Hepatocyte (in vitro differentiated cells): ENCODE data around the gene REV1. TPM values are rescaled to one million over a fixed set of nuclear protein-coding genes. Genes with fewer than 3 reads are reported as not detected.

Experiments used
- DNase-seq: peaks from one replicate; pipeline ENCODE4 v3.0.0-alpha.2; 2016; ENCODE audit warnings: low spot score
- H2AFZ ChIP-seq: fragments of 200-600 bp; sonication (generic); 2 replicates; pipeline ENCODE4 v1.6.0; 2016; ENCODE audit warnings: antibody characterized with exemption, mild to moderate bottlenecking
- H3K27ac ChIP-seq: fragments of 200-600 bp; sonication (generic); 2 replicates; pipeline ENCODE4 v1.5.1; 2016; ENCODE audit warnings: mild to moderate bottlenecking
- H3K27me3 ChIP-seq: fragments of 200-600 bp; sonication (generic); 2 replicates; pipeline ENCODE4 v1.6.1; 2016
- H3K36me3 ChIP-seq: fragments of 200-600 bp; sonication (generic); replicated peaks from 2 replicates; pipeline ENCODE4 v1.5.1; 2016; ENCODE audit warnings: low read depth; ENCODE audit not compliant: insufficient read depth
- H3K4me1 ChIP-seq: fragments of 200-600 bp; sonication (generic); 2 replicates; pipeline ENCODE4 v1.5.1; 2016; ENCODE audit warnings: mild to moderate bottlenecking, moderate library complexity; ENCODE audit not compliant: insufficient read depth
- H3K4me2 ChIP-seq: fragments of 200-600 bp; sonication (generic); 2 replicates; pipeline ENCODE4 v1.6.0; 2016
- H3K4me3 ChIP-seq: fragments of 200-600 bp; sonication (generic); 2 replicates; pipeline ENCODE4 v1.5.1; 2016; ENCODE audit warnings: mild to moderate bottlenecking
- H3K79me2 ChIP-seq: fragments of 200-600 bp; sonication (generic); 2 replicates; pipeline ENCODE4 v1.6.0; 2017; ENCODE audit warnings: mild to moderate bottlenecking
- H3K9me2 ChIP-seq: fragments of 200-600 bp; sonication (generic); replicated peaks from 2 replicates; pipeline ENCODE4 v1.6.0; 2017; ENCODE audit warnings: mild to moderate bottlenecking; ENCODE audit not compliant: insufficient read depth
- H3K9me3 ChIP-seq: fragments of 200-600 bp; sonication (generic); 2 replicates; pipeline ENCODE4 v1.5.1; 2016; ENCODE audit warnings: low read depth, mild to moderate bottlenecking
- H4K20me1 ChIP-seq: fragments of 200-600 bp; sonication (generic); 2 replicates; pipeline ENCODE4 v1.6.0; 2016; ENCODE audit warnings: mild to moderate bottlenecking; ENCODE audit not compliant: insufficient read depth, poor library complexity, severe bottlenecking
- EZH2 ChIP-seq: fragments of 200-600 bp; sonication (generic); IDR thresholded peaks from 2 replicates; pipeline ENCODE4 v1.6.1; 2016; ENCODE audit warnings: antibody characterized with exemption, mild to moderate bottlenecking, borderline replicate concordance
- EZH2phosphoT487 ChIP-seq: fragments of 200-600 bp; sonication (generic); IDR thresholded peaks from one replicate; pipeline ENCODE4 v1.6.1; 2018; ENCODE audit warnings: antibody characterized with exemption, mild to moderate bottlenecking, low read depth, moderate library complexity; ENCODE audit not compliant: unreplicated experiment, severe bottlenecking
- WGBS: methylation state at CpG from one replicate; pipeline ENCODE4 v1.1.6; 2016; ENCODE audit warnings: low lambda C conversion rate; ENCODE audit errors: missing lambda C conversion rate; 5-methylcytosine and 5-hydroxymethylcytosine counted together
- polyA plus RNA-seq: library from polyadenylated mRNA; unstranded; fragments of >200 nt; fragmentation: Nextera tagmentation; extraction: Ambion mirVana; gene quantifications from 2 replicates; pipeline ENCODE4 v1.2.1, GENCODE V29; 2016
- total RNA-seq: library from RNA; depleted of rRNA; stranded (reverse); fragments of >200 nt; gene quantifications from 2 replicates; pipeline ENCODE4 v1.2.3, GENCODE V29; 2014
- TF ChIP-seq, protein P1 (sequence below): fragments of 200-600 bp; sonication (generic); IDR thresholded peaks from 2 replicates; pipeline ENCODE4 v1.5.1; 2016; ENCODE audit warnings: antibody characterized with exemption, mild to moderate bottlenecking; ENCODE audit not compliant: poor library complexity

Gene REV1
- total and polyA plus RNA-seq, 2 experiments from 2014 or later = 25.9 to 31.2 TPM

DNA sequence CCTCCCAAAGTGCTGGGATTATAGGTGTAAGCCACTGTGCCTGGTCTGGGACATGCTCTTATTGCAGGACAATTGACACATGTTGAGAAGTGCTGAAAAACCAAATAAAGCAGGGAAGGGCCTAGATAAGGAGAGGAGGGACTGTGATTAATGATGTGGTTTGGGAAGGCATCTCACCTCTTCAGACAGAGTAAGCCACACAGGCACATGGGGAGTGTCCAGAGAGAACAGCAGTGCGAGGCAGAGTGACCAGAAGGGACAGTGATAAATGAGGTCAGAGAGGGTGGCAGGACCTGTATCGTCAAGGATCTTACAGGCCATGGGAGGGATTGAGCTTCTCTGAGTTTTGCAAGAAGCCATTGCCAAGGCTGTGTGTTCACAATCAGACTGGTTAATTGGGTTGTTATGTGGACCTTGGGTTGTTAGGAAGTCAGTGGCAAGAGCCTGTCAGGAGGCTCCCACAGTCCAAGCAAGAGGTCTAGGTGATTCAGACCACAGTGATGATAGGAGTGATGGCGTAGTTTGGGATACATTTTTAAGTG lies 94.2 kb downstream of the REV1 start:
- no peaks in the 10 kb centered on the region for H3K9me3 ChIP-seq
- H3K4me3 ChIP-seq = no peak overlapping the region
- H2AFZ ChIP-seq = no peak overlapping the region
- TF ChIP-seq, protein P1, sequence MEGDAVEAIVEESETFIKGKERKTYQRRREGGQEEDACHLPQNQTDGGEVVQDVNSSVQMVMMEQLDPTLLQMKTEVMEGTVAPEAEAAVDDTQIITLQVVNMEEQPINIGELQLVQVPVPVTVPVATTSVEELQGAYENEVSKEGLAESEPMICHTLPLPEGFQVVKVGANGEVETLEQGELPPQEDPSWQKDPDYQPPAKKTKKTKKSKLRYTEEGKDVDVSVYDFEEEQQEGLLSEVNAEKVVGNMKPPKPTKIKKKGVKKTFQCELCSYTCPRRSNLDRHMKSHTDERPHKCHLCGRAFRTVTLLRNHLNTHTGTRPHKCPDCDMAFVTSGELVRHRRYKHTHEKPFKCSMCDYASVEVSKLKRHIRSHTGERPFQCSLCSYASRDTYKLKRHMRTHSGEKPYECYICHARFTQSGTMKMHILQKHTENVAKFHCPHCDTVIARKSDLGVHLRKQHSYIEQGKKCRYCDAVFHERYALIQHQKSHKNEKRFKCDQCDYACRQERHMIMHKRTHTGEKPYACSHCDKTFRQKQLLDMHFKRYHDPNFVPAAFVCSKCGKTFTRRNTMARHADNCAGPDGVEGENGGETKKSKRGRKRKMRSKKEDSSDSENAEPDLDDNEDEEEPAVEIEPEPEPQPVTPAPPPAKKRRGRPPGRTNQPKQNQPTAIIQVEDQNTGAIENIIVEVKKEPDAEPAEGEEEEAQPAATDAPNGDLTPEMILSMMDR = no peak
- TF ChIP-seq EZH2phosphoT487 = no peak
- no peak for TF ChIP-seq EZH2
- no peaks in the 10 kb centered on the region for H3K27me3 ChIP-seq
- H3K4me2 ChIP-seq = no peak overlapping the region
- no peak for DNase-seq
- no peak overlapping the region for H3K27ac ChIP-seq
- 89% methylated on average over 3 of the region's 3 CpGs for WGBS
- no peaks in the 10 kb centered on the region for H3K79me2 ChIP-seq
- H3K4me1 ChIP-seq = no peaks in the 10 kb centered on the region
- no peaks in the 10 kb centered on the region for H3K36me3 ChIP-seq
- no peaks in the 10 kb centered on the region for H3K9me2 ChIP-seq
- no peaks in the 10 kb centered on the region for H4K20me1 ChIP-seq

- no peak overlapping the region for H3K27ac ChIP-seq
- WGBS = 87% methylated on average over 3 of the region's 3 CpGs
- no peaks in the 10 kb centered on the region for H3K4me1 ChIP-seq
- no peak overlapping the region for H3K4me3 ChIP-seq
- H3K79me2 ChIP-seq = peaks cover 3% of the 10 kb centered on the region
- TF ChIP-seq EZH2phosphoT487 = no peak
- no peak for TF ChIP-seq EZH2
- TF ChIP-seq, protein P1 = no peak
- H3K36me3 ChIP-seq = no peaks in the 10 kb centered on the region
- no peak overlapping the region for H2AFZ ChIP-seq
- no peak for DNase-seq
- no peaks in the 10 kb centered on the region for H3K27me3 ChIP-seq
- H3K4me2 ChIP-seq = no peak overlapping the region
- no peaks in the 10 kb centered on the region for H3K9me2 ChIP-seq
- no peaks in the 10 kb centered on the region for H3K9me3 ChIP-seq
- no peaks in the 10 kb centered on the region for H4K20me1 ChIP-seq
Measured at GRCh38 chr2:99389946-99390345, 99.9 kb downstream of the REV1 start.

GRCh38 chr2:99389371-99389770 lies 100.4 kb downstream of the REV1 start:
- 47% methylated on average over 2 of the region's 2 CpGs for WGBS
- Histone ChIP-seq H3K4me2 (no peak overlapping the region), H3K4me3 (no peak overlapping the region), H3K36me3 (no peaks in the 10 kb centered on the region), H3K79me2 (peaks cover 3% of the 10 kb centered on the region), H3K9me3 (no peaks in the 10 kb centered on the region), H3K27ac (no peak overlapping the region), H3K4me1 (no peaks in the 10 kb centered on the region), H3K27me3 (no peaks in the 10 kb centered on the region), H3K9me2 (no peaks in the 10 kb centered on the region), H4K20me1 (no peaks in the 10 kb centered on the region), H2AFZ (no peak overlapping the region)
- TF ChIP-seq, protein P1 = no peak
- TF ChIP-seq EZH2 (no peak), EZH2phosphoT487 (no peak)
- DNase-seq = no peak

GRCh38 chr2:99388892-99389291 lies 100.9 kb downstream of the REV1 start:
- TF ChIP-seq EZH2 (no peak), EZH2phosphoT487 (no peak)
- TF ChIP-seq, protein P1 = no peak
- no peak overlapping the region for H3K27ac ChIP-seq
- H3K9me2 ChIP-seq = no peaks in the 10 kb centered on the region
- no peak overlapping the region for H3K4me2 ChIP-seq
- H3K36me3 ChIP-seq = no peaks in the 10 kb centered on the region
- DNase-seq = no peak
- H3K9me3 ChIP-seq = no peaks in the 10 kb centered on the region
- no peaks in the 10 kb centered on the region for H4K20me1 ChIP-seq
- H3K79me2 ChIP-seq = peaks cover 3% of the 10 kb centered on the region
- WGBS = 97% methylated on average over 2 of the region's 2 CpGs
- H3K4me1 ChIP-seq = no peaks in the 10 kb centered on the region
- no peak overlapping the region for H3K4me3 ChIP-seq
- H3K27me3 ChIP-seq = no peaks in the 10 kb centered on the region
- H2AFZ ChIP-seq = no peak overlapping the region
